COLO668 (cell line): Measurements from ENCODE around the gene SIAH3.

Experiments
- DNase-seq: peaks from one replicate; lab custom pipeline; 2025; ENCODE audit not compliant: unreplicated experiment; lab: John Stamatoyannopoulos, UW

SIAH3 gene

GRCh38 chr13:45863709-45864590 is 12.4 kb upstream of the SIAH3 start:
- no peak for DNase-seq

DNA sequence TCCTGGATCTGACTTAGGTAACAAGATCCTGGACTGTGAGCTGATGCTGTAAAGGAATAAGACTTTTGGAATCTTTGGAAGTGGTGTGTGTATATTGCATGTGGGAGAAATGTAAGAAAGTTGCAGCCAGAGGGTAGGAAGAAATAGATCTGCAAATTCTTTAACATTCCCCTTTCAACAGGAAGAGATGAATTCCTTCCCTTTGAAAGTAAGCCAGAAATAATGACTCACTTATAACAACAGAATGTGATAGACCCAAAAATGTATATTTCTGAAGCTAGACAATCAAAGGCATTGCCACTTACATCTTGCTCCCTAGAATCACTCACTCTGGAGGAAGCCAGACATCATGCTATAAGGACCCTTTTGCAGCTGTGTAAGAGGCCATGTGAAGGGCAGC is 9.8 kb upstream of the SIAH3 start:
- DNase-seq = no peak

DNA sequence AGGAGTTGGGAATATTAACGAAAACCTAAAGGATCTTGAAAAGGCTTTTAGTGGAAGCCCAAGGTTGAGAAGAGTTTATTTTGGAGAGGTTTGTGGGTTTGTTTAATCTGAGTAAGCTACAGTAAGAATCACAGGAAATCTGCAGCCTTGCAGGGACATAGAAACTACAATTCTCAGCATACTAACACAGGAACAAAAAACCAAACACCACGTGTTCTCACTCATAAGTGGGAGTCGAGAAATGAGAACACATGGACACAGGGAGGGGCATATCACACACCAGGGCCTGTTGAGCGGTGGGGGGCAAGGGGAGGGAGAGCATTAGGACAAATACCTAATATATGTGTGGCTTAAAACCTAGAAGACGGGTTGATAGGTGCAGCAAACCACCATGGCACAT is 8.7 kb upstream of the SIAH3 start:
- no peak for DNase-seq

DNA sequence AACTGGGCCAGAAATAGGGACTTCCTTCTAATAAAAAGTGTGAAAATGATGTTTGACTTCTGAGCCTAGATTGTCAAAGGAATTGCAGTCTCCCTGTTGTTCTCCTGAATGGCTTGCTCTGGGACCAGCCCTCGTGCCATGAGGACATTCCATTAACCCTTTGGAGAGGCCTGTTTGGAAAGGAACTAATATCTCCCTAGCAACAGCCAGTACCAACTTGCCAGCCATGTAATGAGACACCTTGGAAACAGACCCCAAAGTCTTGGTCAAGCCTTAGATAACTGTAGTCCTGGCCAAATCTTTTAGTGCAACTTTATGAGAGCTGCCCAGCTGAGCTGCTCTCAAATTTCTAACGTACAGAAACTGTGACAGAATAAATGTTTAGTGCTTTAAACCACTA is 8.2 kb upstream of the SIAH3 start:
- DNase-seq = no peak

GRCh38 chr13:45852494-45852893 is 941 bp upstream of the SIAH3 start:
- DNase-seq = no peak

- no peak for DNase-seq
Measured at GRCh38 chr13:45851956-45852355, 403 bp upstream of the SIAH3 start.

- DNase-seq = no peak
Measured at GRCh38 chr13:45850027-45850613, 1.4 kb downstream of the SIAH3 start.

DNA sequence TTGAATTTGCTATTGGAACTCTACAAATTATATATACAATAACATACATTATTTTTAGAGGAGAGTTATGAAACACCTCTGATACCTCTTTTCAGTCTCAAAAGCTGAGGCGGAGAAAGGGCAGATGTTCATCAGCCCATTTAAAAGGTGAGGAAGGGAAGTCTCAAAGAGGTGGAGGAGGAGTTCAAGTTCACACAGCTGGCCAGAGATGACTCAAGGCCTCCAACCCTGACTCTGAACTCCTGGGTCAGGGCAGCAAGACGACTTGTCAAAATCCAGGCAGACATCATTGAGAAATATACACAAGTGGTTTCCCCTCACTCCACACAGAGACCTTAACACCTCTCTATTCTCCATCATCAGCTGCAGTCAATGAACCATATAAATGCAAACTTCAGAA is 2.1 kb downstream of the SIAH3 start:
- DNase-seq = no peak

- no peak for DNase-seq
Measured at GRCh38 chr13:45847554-45848224, 3.9 kb downstream of the SIAH3 start.

DNA sequence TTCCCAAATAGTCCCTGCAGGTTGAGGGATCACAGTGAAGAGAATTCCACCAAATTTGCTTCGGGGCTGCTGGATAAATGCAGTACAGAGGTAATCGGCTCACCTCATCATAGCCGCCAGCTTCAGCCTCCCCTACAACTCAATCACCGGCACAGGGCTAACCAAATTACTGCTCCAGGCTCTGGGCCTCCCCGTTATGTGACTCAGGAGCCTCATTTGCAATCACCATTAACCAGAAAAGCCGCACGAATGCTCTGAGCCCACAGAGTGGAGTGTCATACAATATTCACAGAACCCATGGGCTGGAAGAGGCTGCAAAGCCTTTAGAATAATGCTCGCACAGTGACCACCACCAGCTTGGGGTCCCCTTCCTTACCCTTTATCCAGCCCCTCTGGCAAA is 4.9 kb downstream of the SIAH3 start:
- DNase-seq = no peak

DNA sequence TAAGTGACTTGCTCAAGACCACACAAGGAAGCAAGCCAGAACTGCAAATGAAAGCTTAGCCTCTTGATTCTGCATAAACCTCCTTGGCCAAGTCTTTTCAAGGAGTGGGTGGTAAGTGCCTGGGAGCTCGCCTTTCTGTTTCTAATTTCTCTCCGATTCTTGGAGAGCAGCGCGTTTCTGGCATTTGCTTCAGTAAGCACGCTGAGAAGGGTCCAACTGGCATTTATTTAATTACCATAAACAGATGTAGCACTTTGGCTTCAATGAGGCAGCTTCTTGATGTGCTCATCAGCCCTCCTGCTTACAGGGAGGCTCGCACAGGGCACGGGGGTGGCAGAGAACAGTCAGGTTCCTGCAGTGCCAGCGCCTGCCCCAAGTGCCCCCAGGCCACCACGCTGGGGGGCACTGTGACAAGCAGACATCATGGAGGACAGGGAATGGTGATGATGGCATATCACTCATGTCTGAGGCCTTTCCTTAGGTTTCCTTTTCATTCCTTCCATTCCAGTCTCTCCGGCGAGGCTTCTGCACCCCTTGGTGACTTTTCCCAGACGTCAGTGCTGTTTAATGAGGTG is 13.3 kb downstream of the SIAH3 start:
- DNase-seq = no peak

DNA sequence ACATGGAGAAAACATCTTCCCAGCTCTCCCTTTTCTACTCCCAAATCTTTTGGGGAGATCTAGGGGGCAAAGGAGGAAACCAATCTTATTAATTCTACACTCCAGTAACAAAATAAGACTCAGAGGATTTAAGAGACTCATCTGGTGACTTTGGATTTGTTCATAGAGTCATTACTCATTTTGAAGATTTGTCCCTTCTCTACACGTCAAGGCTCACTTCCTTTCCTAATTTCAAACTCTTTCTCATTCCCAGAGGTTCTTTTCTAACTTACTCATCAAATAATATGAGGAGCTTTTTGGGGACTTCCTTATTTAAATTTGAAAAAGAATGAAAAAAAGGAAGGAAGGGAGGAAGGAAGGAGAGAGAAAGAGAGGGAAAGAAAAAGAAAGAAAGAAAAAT is 14.4 kb downstream of the SIAH3 start:
- no peak for DNase-seq

GRCh38 chr13:45834411-45834994 is 17.1 kb downstream of the SIAH3 start:
- DNase-seq = no peak

DNA sequence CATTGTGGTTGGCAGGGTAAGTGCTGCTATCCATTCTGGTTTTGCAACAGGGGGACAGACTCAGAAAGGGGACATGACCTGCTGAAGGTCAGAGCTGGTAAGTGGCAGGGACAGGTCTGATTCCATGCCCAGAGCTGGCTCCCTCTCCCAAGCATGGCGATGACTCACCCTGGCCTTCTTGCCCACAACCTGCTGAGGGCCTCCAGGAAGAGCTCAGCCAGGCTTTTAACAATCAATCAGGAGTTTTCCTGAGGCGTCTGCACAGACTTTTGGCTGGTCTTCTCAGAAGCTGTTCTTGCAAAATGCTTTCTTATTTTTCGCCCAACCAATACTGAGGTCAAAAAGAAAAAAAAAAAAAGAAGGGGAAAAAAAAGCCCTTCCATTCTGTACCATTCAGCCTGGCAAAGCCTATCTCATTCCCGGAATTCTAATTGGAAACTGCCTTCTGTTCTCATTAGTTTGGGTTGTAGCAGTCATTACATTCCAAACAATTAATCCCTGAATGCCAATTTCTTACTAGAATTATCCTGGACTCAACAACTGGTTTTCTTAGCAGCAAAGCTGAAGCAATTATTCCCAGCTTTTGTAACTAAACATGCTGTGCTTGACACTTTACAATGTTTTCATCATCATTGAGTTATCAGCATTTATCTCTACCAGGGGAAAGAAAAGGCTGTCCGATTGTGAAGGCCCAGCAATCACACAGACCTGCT is 17.7 kb downstream of the SIAH3 start:
- peak; percentile 41 for DNase-seq

GRCh38 chr13:45833242-45833641 is 18.3 kb downstream of the SIAH3 start:
- no peak for DNase-seq

- no peak for DNase-seq
Measured at GRCh38 chr13:45831851-45832250, 19.7 kb downstream of the SIAH3 start.

- DNase-seq = no peak
Measured at GRCh38 chr13:45830121-45830520, 21.4 kb downstream of the SIAH3 start.

GRCh38 chr13:45828256-45828968 is 23.1 kb downstream of the SIAH3 start:
- no peak for DNase-seq

- no peak for DNase-seq
Measured at GRCh38 chr13:45827318-45827717, 24.2 kb downstream of the SIAH3 start.

- no peak for DNase-seq
Measured at GRCh38 chr13:45826731-45827130, 24.8 kb downstream of the SIAH3 start.
